K562 (cell line): ENCODE data around the gene ARHGAP28. TPM values are rescaled to one million over a fixed set of nuclear protein-coding genes. Genes with fewer than 3 reads are reported as not detected.

Experiments used
- ATAC-seq: fragments of 200-7000 bp; cut with Tn5 transposase; 3 replicates; pipeline ENCODE4 v1.9.1; 2020; ENCODE audit warnings: moderate library complexity
- BruUV-seq: library from RNA; stranded (reverse); fragments of 400-500 nt; replicated peaks from 2 replicates; lab custom pipeline; 2021; lab: Mats Ljungman, UMichigan
- CTCF ChIA-PET: fragments of 300-600 bp; formaldehyde crosslinking; extraction: SDS; loops from one replicate; lab custom pipeline; 2021; ENCODE audit warnings: low intra/inter-chr PET ratio; lab: Yijun Ruan, JAX
- POLR2A ChIA-PET: fragments of 300-600, 350-650 bp; sonication (Branson Sonifier 250); formaldehyde crosslinking; extraction: SDS; loops from one replicate; lab custom pipeline; 2021; ENCODE audit warnings: antibody characterized with exemption, inconsistent platforms; lab: Yijun Ruan, JAX
- DNase-seq, 4 experiments: peaks; one replicate each; pipeline versions ENCODE4 v3.0.0 to v3.0.0-alpha.2; 2011 to 2018; ENCODE audit warnings: low spot score in 3 of 4, mixed read lengths in 3 of 4; ENCODE audit errors: extremely low read depth in 1 of 4
- FAIRE-seq: peaks from 2 replicates; lab custom pipeline; 2011; peaks lifted over from hg19 to GRCh38; lab: Jason Lieb, UNC
- H2AFZ ChIP-seq: 2 replicates; pipeline ENCODE4 v1.6.0; 2011; ENCODE audit warnings: low read depth, low read length, control low read depth, inconsistent platforms
- H3K27ac ChIP-seq: fragments of 200-600 bp; 3 replicates; pipeline ENCODE4 v1.8.0; 2011; ENCODE audit warnings: low read depth, mild to moderate bottlenecking, control low read depth, inconsistent platforms, low read length, moderate library complexity, mixed read lengths; ENCODE audit errors: extremely low read depth
- H3K27me3 ChIP-seq, 2 experiments: fragments of 300-600 bp in 1 of 2; 2 replicates in 1 of 2; 3 replicates in 1 of 2; pipeline versions ENCODE4 v1.6.0 to v1.8.0; 2011; ENCODE audit warnings: inconsistent platforms in 2 of 2, low read length in 2 of 2, mild to moderate bottlenecking in 1 of 2, mixed read lengths in 1 of 2, moderate library complexity in 1 of 2; ENCODE audit not compliant: control insufficient read depth in 2 of 2, insufficient read depth in 2 of 2
- H3K36me3 ChIP-seq: fragments of 300-600 bp; 3 replicates; pipeline ENCODE4 v1.8.0; 2011; ENCODE audit warnings: mild to moderate bottlenecking, low read length, inconsistent platforms; ENCODE audit not compliant: control insufficient read depth, insufficient read depth
- H3K4me1 ChIP-seq, 2 experiments: fragments of 200-600 bp in 1 of 2; replicated peaks in 1 of 2; 2 replicates in 1 of 2; 3 replicates in 1 of 2; pipeline versions ENCODE4 v1.5.1 to v1.8.0; 2011; ENCODE audit warnings: inconsistent platforms in 2 of 2, low read length in 2 of 2, mild to moderate bottlenecking in 1 of 2, mixed read lengths in 1 of 2, moderate library complexity in 1 of 2; ENCODE audit not compliant: control insufficient read depth in 2 of 2, insufficient read depth in 2 of 2
- H3K4me2 ChIP-seq: 2 replicates; pipeline ENCODE4 v1.6.1; 2011; ENCODE audit warnings: low read length, control low read depth, inconsistent platforms, mixed read lengths; ENCODE audit not compliant: insufficient read depth
- H3K4me3 ChIP-seq: fragments of 200-600 bp; sonication (generic), shearing (Covaris generic); 2 replicates; pipeline ENCODE4 v1.5.1; 2016; ENCODE audit warnings: control low read depth, inconsistent platforms
- H3K79me2 ChIP-seq: fragments of 200-600 bp; 3 replicates; pipeline ENCODE4 v1.8.0; 2011; ENCODE audit warnings: low read length, inconsistent platforms; ENCODE audit not compliant: control insufficient read depth, insufficient read depth
- H3K9ac ChIP-seq, 2 experiments: 2 replicates each; pipeline versions ENCODE4 v1.6.0 to v1.6.1; 2011; ENCODE audit warnings: low read depth in 2 of 2, low read length in 2 of 2, control low read depth in 1 of 2, inconsistent platforms in 1 of 2, mild to moderate bottlenecking in 1 of 2, mixed read lengths in 1 of 2; ENCODE audit not compliant: insufficient read depth in 1 of 2
- H3K9me1 ChIP-seq: one replicate; pipeline ENCODE4 v1.6.0; 2011; ENCODE audit warnings: inconsistent platforms, mild to moderate bottlenecking, low read length, moderate library complexity; ENCODE audit not compliant: control insufficient read depth, insufficient read depth
- H3K9me3 ChIP-seq: replicated peaks from 2 replicates; pipeline ENCODE4 v1.5.1; 2011; ENCODE audit warnings: low read depth, low read length, inconsistent platforms; ENCODE audit not compliant: control insufficient read depth, insufficient read depth
- H4K20me1 ChIP-seq: replicated peaks from 2 replicates; pipeline ENCODE4 v1.6.1; 2011; ENCODE audit warnings: low read length, inconsistent platforms, mixed read lengths; ENCODE audit not compliant: control insufficient read depth, insufficient read depth
- CBX8 ChIP-seq: fragments of 200-600 bp; sonication (generic); IDR thresholded peaks from 2 replicates; pipeline ENCODE4 v1.6.1; 2012; ENCODE audit warnings: borderline replicate concordance, mixed run types, low read depth, mild to moderate bottlenecking, moderate library complexity, mixed read lengths, low read length, control low read depth, inconsistent platforms; ENCODE audit not compliant: poor library complexity, severe bottlenecking; ENCODE audit errors: extremely low read depth
- CHD2 ChIP-seq: IDR thresholded peaks from 2 replicates; pipeline ENCODE4 v1.6.1; 2011; ENCODE audit warnings: low read depth, low read length
- CREM ChIP-seq: IDR thresholded peaks from 2 replicates; pipeline ENCODE4 v1.6.1; 2014; ENCODE audit warnings: antibody characterized with exemption, low read depth
- ESRRA ChIP-seq: fragments of 450-650 bp; IDR thresholded peaks from 2 replicates; pipeline ENCODE4 v1.6.1; 2014; ENCODE audit warnings: low read depth, mild to moderate bottlenecking, moderate library complexity, borderline replicate concordance
- FOS ChIP-seq: IDR thresholded peaks from 3 replicates; pipeline ENCODE4 v1.6.1; 2011; ENCODE audit not compliant: insufficient read length; ENCODE audit errors: extremely low read depth
- HBP1 ChIP-seq: fragments of 450-650 bp; formaldehyde crosslinking; IDR thresholded peaks from 2 replicates; pipeline ENCODE4 v1.4.0; 2022; ENCODE audit warnings: missing genetic modification characterization
- MEIS2 ChIP-seq: fragments of 450-650 bp; IDR thresholded peaks from 2 replicates; pipeline ENCODE4 v1.6.1; 2014; ENCODE audit warnings: mild to moderate bottlenecking; ENCODE audit not compliant: partially characterized antibody
- MXD1 ChIP-seq: fragments of 250-450 bp; sonication (Bioruptor Pico); IDR thresholded peaks from 2 replicates; pipeline ENCODE4 v1.8.0; 2021; ENCODE audit warnings: borderline replicate concordance, mild to moderate bottlenecking, moderate library complexity; ENCODE audit not compliant: poor library complexity, severe bottlenecking
- MYC ChIP-seq, 2 experiments: fragments of 250-450 bp in 1 of 2; sonication (Bioruptor Pico) in 1 of 2; IDR thresholded peaks; 2 replicates each; pipeline versions ENCODE4 v1.5.1 to v1.6.1; 2012 to 2021; ENCODE audit warnings: low read depth in 2 of 2, borderline replicate concordance in 1 of 2, improper control_type of control experiment in 1 of 2, low read length in 1 of 2, mild to moderate bottlenecking in 1 of 2, moderate library complexity in 1 of 2
- NR1H2 ChIP-seq: sonication (generic); formaldehyde crosslinking; IDR thresholded peaks from 2 replicates; pipeline ENCODE4 v1.4.0; 2020; ENCODE audit warnings: mild to moderate bottlenecking, missing genetic modification reagents
- RCOR1 ChIP-seq, 2 experiments: IDR thresholded peaks; 2 replicates each; pipeline ENCODE4 v1.6.1; 2012; ENCODE audit warnings: low read depth in 2 of 2, low read length in 2 of 2, borderline replicate concordance in 1 of 2, improper control_type of control experiment in 1 of 2
- SRSF9 ChIP-seq: fragments of 200-400 bp; formaldehyde crosslinking; IDR thresholded peaks from 2 replicates; pipeline ENCODE4 v1.6.1; 2017; ENCODE audit warnings: low read depth, low read length, borderline replicate concordance
- SUPT5H ChIP-seq: fragments of 450-650 bp; IDR thresholded peaks from 2 replicates; pipeline ENCODE4 v1.6.1; 2016
- ZNF584 ChIP-seq: fragments of 200-800 bp; sonication (Bioruptor generic); IDR thresholded peaks from 2 replicates; pipeline ENCODE4 v1.6.1; 2016; ENCODE audit warnings: low read depth, mild to moderate bottlenecking, missing genetic modification characterization, missing compliant biosample characterization
- ZNF696 ChIP-seq: fragments of 250-450 bp; sonication (Bioruptor Pico); conservative IDR thresholded peaks from 2 replicates; pipeline ENCODE4 v1.4.0; 2020; ENCODE audit warnings: mild to moderate bottlenecking, moderate library complexity
- WGBS: fragments of 100-300 bp; shearing (Covaris generic); methylation state at CpG from one replicate; pipeline ENCODE4 v1.1.6; 2016; ENCODE audit warnings: low coverage, mixed read lengths; ENCODE audit not compliant: insufficient coverage; ENCODE audit errors: missing lambda C conversion rate; 5-methylcytosine and 5-hydroxymethylcytosine counted together
- in situ Hi-C: fragments of 300-500 bp; cut with MboI; formaldehyde crosslinking; loops from 4 replicates; pipeline ENCODE4 v1.15.0; 2018; ENCODE audit warnings: inconsistent platforms, mixed read lengths
- intact Hi-C: fragments of 100-400 bp; cut with micrococcal nuclease; formaldehyde crosslinking; loops from 2 replicates; pipeline ENCODE4 v1.14.2; 2022
- polyA plus RNA-seq, 8 experiments: library from polyadenylated mRNA; depleted of rRNA in 4 of 8; stranded (reverse) in 5 of 8; unstranded in 3 of 8; fragments of >200 nt; fragmentation: Nextera tagmentation in 2 of 8; fragmentation: Illumina TruSeq in 1 of 8; extraction: Ambion mirVana in 2 of 8; extraction: Trizol in 1 of 8; gene quantifications; 2 replicates each; pipeline versions ENCODE4 v1.2.1 to v1.2.3, GENCODE V29; 2011 to 2014; ENCODE audit warnings: inconsistent platforms in 1 of 8, missing spikeins in 1 of 8
- total RNA-seq, 7 experiments: library from RNA; depleted of rRNA in 6 of 7; stranded (reverse); fragments of >200 nt in 6 of 7; fragmentation: Illumina TruSeq in 2 of 7; extraction: Trizol in 2 of 7; gene quantifications; 2 replicates each; pipeline versions ENCODE4 v1.2.1 to v1.2.3, GENCODE V29; 2011 to 2021; ENCODE audit warnings: low replicate concordance in 1 of 7

The ARHGAP28 gene
- total and polyA plus RNA-seq, 9 of the 15 experiments (the other 6 are each of a cell fraction or from before 2014, with no cell fraction given): 0.93 to 5.9 (median 5.0) TPM

- TF ChIP-seq HBP1 (CRISPR knock-in tag) (no peak), RCOR1 (IDR thresholded peaks at IDR 0.05; ENCODE audit: borderline replicate concordance in 1 of 2, low read depth in 2 of 2, low read length in 2 of 2) (no peak)
Measured at GRCh38 chr18:6741786-6742185, 12.3 kb downstream of the ARHGAP28 start (continued).

GRCh38 chr18:6743999-6744398 lies 14.5 kb downstream of the ARHGAP28 start:
- TF ChIP-seq SUPT5H (no peak), CHD2 (no peak), ESRRA (no peak), HBP1 (CRISPR knock-in tag) (no peak), CREM (no peak), SRSF9 (no peak), FOS (no peak), NR1H2 (CRISPR knock-in tag) (no peak), MXD1 (CRISPR knock-in tag) (no peak), CBX8 (no peak), ZNF584 (CRISPR knock-in tag) (no peak), ZNF696 (no peak), MEIS2 (no peak), MYC (IDR thresholded peaks at IDR 0.05; ENCODE audit: low read depth, low read length) (no peak), MYC (CRISPR knock-in tag; IDR thresholded peaks at IDR 0.05; ENCODE audit: borderline replicate concordance, low read depth) (no peak)
- Histone ChIP-seq H3K27ac (no peak overlapping the region), H2AFZ (no peak overlapping the region), H3K9ac (no peak overlapping the region), H3K27me3 (no peaks in the 10 kb centered on the region), H4K20me1 (no peaks in the 10 kb centered on the region), H3K9me3 (no peaks in the 10 kb centered on the region), H3K36me3 (no peaks in the 10 kb centered on the region), H3K79me2 (no peaks in the 10 kb centered on the region), H3K4me1 (peaks cover 0 to 8% of the 10 kb centered on the region in 2 experiments; a peak in 2 of 5 replicates), H3K4me2 (no peak overlapping the region), H3K9me1 (no peaks in the 10 kb centered on the region), H3K4me3 (no peak overlapping the region)
- no peak for FAIRE-seq
- no peak for ATAC-seq
- no TSS peak for BruUV-seq
- POLR2A ChIA-PET: interaction anchor here (1.5 kb wide), 1 partner anchor 14 kb away, joined by 4 read pairs; the partner anchor contains the start of gene ARHGAP28
- CTCF ChIA-PET: no interaction called here
- in situ Hi-C loops (loop anchor here (25.0 kb wide), 1 partner anchor 1457 kb away; the partner anchor contains the start of gene ZBTB14), intact Hi-C loops (no loop called here)
- 9% methylated on average over 5 of the region's 5 CpGs for WGBS
- no peak for DNase-seq
